H9 (cell line): ENCODE measurements around the gene SHROOM1. TPM values are rescaled to one million over a fixed set of nuclear protein-coding genes. Genes with fewer than 3 reads are reported as not detected.

Experiments
- DNase-seq: peaks from one replicate; pipeline ENCODE4 v3.0.0-alpha.2; 2017
- H2AFZ ChIP-seq: one replicate; pipeline ENCODE4 v1.6.1; 2013; ENCODE audit warnings: mild to moderate bottlenecking, low read length, control low read depth, moderate library complexity
- H2AK5ac ChIP-seq: 2 replicates; pipeline ENCODE4 v1.6.1; 2013; ENCODE audit warnings: low read length, control low read depth, mixed read lengths; ENCODE audit not compliant: insufficient read length
- H2BK120ac ChIP-seq: one replicate; pipeline ENCODE4 v1.6.1; 2013; ENCODE audit warnings: low read depth, mild to moderate bottlenecking, low read length, control low read depth, inconsistent platforms; ENCODE audit not compliant: poor library complexity, severe bottlenecking
- H2BK12ac ChIP-seq: 2 replicates; pipeline ENCODE4 v1.6.1; 2013; ENCODE audit warnings: low read length, control low read depth, mixed read lengths, low read depth; ENCODE audit not compliant: insufficient read length
- H2BK15ac ChIP-seq: 2 replicates; pipeline ENCODE4 v1.6.1; 2013; ENCODE audit warnings: low read depth, low read length, control low read depth
- H2BK20ac ChIP-seq: one replicate; pipeline ENCODE4 v1.6.1; 2013; ENCODE audit warnings: low read depth, mild to moderate bottlenecking, low read length, control low read depth, inconsistent platforms; ENCODE audit not compliant: poor library complexity, severe bottlenecking
- H2BK5ac ChIP-seq: 2 replicates; pipeline ENCODE4 v1.6.1; 2013; ENCODE audit warnings: low read length, control low read depth, mixed read lengths; ENCODE audit not compliant: insufficient read length
- H3K14ac ChIP-seq: 2 replicates; pipeline ENCODE4 v1.6.1; 2013; ENCODE audit warnings: low read length, control low read depth; ENCODE audit not compliant: insufficient read depth
- H3K18ac ChIP-seq: 2 replicates; pipeline ENCODE4 v1.6.1; 2013; ENCODE audit warnings: low read depth, mild to moderate bottlenecking, mixed read lengths, low read length, control low read depth; ENCODE audit not compliant: insufficient read length
- H3K23ac ChIP-seq: 2 replicates; pipeline ENCODE4 v1.6.1; 2013; ENCODE audit warnings: low read length, control low read depth, mixed read lengths, low read depth; ENCODE audit not compliant: insufficient read length
- H3K23me2 ChIP-seq: 2 replicates; pipeline ENCODE4 v1.6.1; 2013; ENCODE audit warnings: low read depth, mild to moderate bottlenecking, mixed read lengths, low read length, control low read depth; ENCODE audit not compliant: insufficient read length, poor library complexity, severe bottlenecking
- H3K27ac ChIP-seq: 2 replicates; pipeline ENCODE4 v1.5.1; 2013; ENCODE audit warnings: low read length, control low read depth, mixed read lengths, low read depth; ENCODE audit not compliant: insufficient read length
- H3K27me3 ChIP-seq: 2 replicates; pipeline ENCODE4 v1.6.1; 2013; ENCODE audit warnings: low read length, control low read depth, inconsistent platforms; ENCODE audit not compliant: insufficient read depth
- H3K4ac ChIP-seq: 2 replicates; pipeline ENCODE4 v1.6.1; 2013; ENCODE audit warnings: low read depth, mild to moderate bottlenecking, control low read depth, inconsistent platforms, low read length, moderate library complexity
- H3K4me1 ChIP-seq: 2 replicates; pipeline ENCODE4 v1.6.1; 2013; ENCODE audit warnings: low read length, control low read depth, inconsistent platforms; ENCODE audit not compliant: insufficient read depth
- H3K4me2 ChIP-seq: 2 replicates; pipeline ENCODE4 v1.6.1; 2013; ENCODE audit warnings: low read length, control low read depth, mixed read lengths; ENCODE audit not compliant: insufficient read length, insufficient read depth
- H3K56ac ChIP-seq: 2 replicates; pipeline ENCODE4 v1.6.1; 2013; ENCODE audit warnings: low read depth, mild to moderate bottlenecking, mixed read lengths, low read length, control low read depth; ENCODE audit not compliant: insufficient read length
- H3K79me1 ChIP-seq: 2 replicates; pipeline ENCODE4 v1.6.1; 2013; ENCODE audit warnings: low read depth, mild to moderate bottlenecking, moderate library complexity, low read length, control low read depth, inconsistent platforms; ENCODE audit not compliant: insufficient read depth, poor library complexity, severe bottlenecking
- H3K79me2 ChIP-seq: 2 replicates; pipeline ENCODE4 v1.6.1; 2013; ENCODE audit warnings: low read length, control low read depth, inconsistent platforms; ENCODE audit not compliant: insufficient read depth
- H3K9ac ChIP-seq: 2 replicates; pipeline ENCODE4 v1.6.1; 2013; ENCODE audit warnings: low read length, control low read depth, mixed read lengths; ENCODE audit not compliant: insufficient read length; ENCODE audit errors: extremely low read depth
- H3K9me3 ChIP-seq: one replicate; pipeline ENCODE4 v1.6.1; 2013; ENCODE audit warnings: low read depth, low read length, inconsistent platforms; ENCODE audit not compliant: control insufficient read depth
- H3T11ph ChIP-seq: one replicate; pipeline ENCODE4 v1.6.1; 2013; ENCODE audit warnings: mild to moderate bottlenecking, low read length, control low read depth, inconsistent platforms
- H4K20me1 ChIP-seq: one replicate; pipeline ENCODE4 v1.6.1; 2013; ENCODE audit not compliant: control insufficient read depth, insufficient read length, insufficient read depth
- H4K5ac ChIP-seq: 2 replicates; pipeline ENCODE4 v1.6.1; 2013; ENCODE audit warnings: low read depth, mild to moderate bottlenecking, mixed read lengths, low read length, control low read depth; ENCODE audit not compliant: insufficient read length
- H4K8ac ChIP-seq: replicated peaks from 2 replicates; pipeline ENCODE4 v1.6.1; 2013; ENCODE audit warnings: low read length, control low read depth, mixed read lengths, low read depth; ENCODE audit not compliant: insufficient read length
- H4K91ac ChIP-seq: 2 replicates; pipeline ENCODE4 v1.6.1; 2013; ENCODE audit warnings: low read depth, mild to moderate bottlenecking, moderate library complexity, mixed read lengths, low read length, control low read depth; ENCODE audit not compliant: insufficient read length
- H3K27ac Mint-ChIP-seq, 3 experiments: 2 replicates in 2 of 3; 3 replicates in 1 of 3; pipeline ENCODE4 v1.8.0; 2020 to 2021; ENCODE audit warnings: mixed read lengths in 3 of 3, mild to moderate bottlenecking in 1 of 3, moderate library complexity in 1 of 3
- H3K27me3 Mint-ChIP-seq: 2 replicates; pipeline ENCODE4 v1.8.0; 2021; ENCODE audit warnings: low read depth, mild to moderate bottlenecking, moderate library complexity, mixed read lengths
- H3K36me3 Mint-ChIP-seq, 3 experiments: 2 replicates in 2 of 3; 3 replicates in 1 of 3; pipeline ENCODE4 v1.8.0; 2020 to 2021; ENCODE audit warnings: low read depth in 3 of 3, mixed read lengths in 3 of 3; ENCODE audit not compliant: insufficient read depth in 1 of 3
- H3K4me1 Mint-ChIP-seq, 2 experiments: 2 replicates each; pipeline ENCODE4 v1.8.0; 2020; ENCODE audit warnings: mixed read lengths in 2 of 2
- H3K4me3 Mint-ChIP-seq, 2 experiments: 2 replicates in 1 of 2; 3 replicates in 1 of 2; pipeline ENCODE4 v1.8.0; 2020 to 2021; ENCODE audit warnings: mild to moderate bottlenecking in 2 of 2, mixed read lengths in 2 of 2, moderate library complexity in 1 of 2
- H3K9me3 Mint-ChIP-seq, 2 experiments: 2 replicates in 1 of 2; 3 replicates in 1 of 2; pipeline ENCODE4 v1.8.0; 2020; ENCODE audit warnings: mild to moderate bottlenecking in 2 of 2, mixed read lengths in 2 of 2, moderate library complexity in 1 of 2
- WGBS: extraction: QIAGEN DNeasy Blood & Tissue Kit; methylation state at CpG from one replicate; pipeline ENCODE4 v1.1.7; 2013; ENCODE audit warnings: missing lambda C conversion rate, low lambda C conversion rate, mixed read lengths; ENCODE audit not compliant: insufficient read length; ENCODE audit errors: extremely low coverage; 5-methylcytosine and 5-hydroxymethylcytosine counted together
- total RNA-seq: library from RNA; stranded (reverse); gene quantifications from 2 replicates; pipeline ENCODE4 v1.2.1, GENCODE V29; 2021
- TF ChIP-seq, protein P1 (sequence below): fragments of 200-600 bp; sonication (generic); conservative IDR thresholded peaks from 3 replicates; pipeline ENCODE4 v1.8.0; 2021; ENCODE audit warnings: antibody characterized with exemption, mild to moderate bottlenecking

The SHROOM1 gene
- total RNA-seq, 1 experiment from 2014 or later: 7.0 TPM

DNA sequence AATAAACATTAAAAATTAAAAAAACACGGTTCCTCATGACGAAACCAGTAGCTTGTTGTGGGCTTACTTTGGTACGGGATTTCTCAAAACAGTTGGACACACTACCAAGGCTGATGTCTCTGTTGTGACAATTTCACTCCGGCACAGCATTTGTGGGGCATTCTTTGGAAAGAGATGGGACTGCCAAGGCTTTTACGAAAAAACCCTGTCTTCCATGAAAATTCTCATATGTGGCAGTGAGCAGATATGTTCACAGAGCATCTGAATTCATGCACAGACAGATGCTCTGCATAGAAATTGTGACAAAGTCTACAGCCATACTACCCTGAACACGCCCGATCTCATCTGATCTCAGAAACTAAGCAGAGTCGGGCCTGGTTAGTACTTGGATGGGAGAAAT lies 17.8 kb upstream of the SHROOM1 start:
- no peaks in the 10 kb centered on the region for H3K79me2 ChIP-seq
- H3K27me3 ChIP-seq: no peaks in the 10 kb centered on the region
- H4K91ac ChIP-seq: no peak overlapping the region
- H2BK12ac ChIP-seq: no peak overlapping the region
- no peaks in the 10 kb centered on the region for H3K4me1 ChIP-seq
- Mint-ChIP-seq H3K9me3 (no peaks in the 10 kb centered on the region), H3K4me3 (no peak overlapping the region), H3K4me1 (no peaks in the 10 kb centered on the region; a peak in 1 of 4 replicates), H3K36me3 (no peaks in the 10 kb centered on the region), H3K27me3 (no peaks in the 10 kb centered on the region), H3K27ac (no peak overlapping the region)
- no peak overlapping the region for H3K4me2 ChIP-seq
- no peak overlapping the region for H3T11ph ChIP-seq
- H3K9ac ChIP-seq: no peak overlapping the region
- no peak overlapping the region for H3K27ac ChIP-seq
- no peak overlapping the region for H2BK20ac ChIP-seq
- no peak overlapping the region for H3K14ac ChIP-seq
- no peak overlapping the region for H2AFZ ChIP-seq
- TF ChIP-seq, protein P1, sequence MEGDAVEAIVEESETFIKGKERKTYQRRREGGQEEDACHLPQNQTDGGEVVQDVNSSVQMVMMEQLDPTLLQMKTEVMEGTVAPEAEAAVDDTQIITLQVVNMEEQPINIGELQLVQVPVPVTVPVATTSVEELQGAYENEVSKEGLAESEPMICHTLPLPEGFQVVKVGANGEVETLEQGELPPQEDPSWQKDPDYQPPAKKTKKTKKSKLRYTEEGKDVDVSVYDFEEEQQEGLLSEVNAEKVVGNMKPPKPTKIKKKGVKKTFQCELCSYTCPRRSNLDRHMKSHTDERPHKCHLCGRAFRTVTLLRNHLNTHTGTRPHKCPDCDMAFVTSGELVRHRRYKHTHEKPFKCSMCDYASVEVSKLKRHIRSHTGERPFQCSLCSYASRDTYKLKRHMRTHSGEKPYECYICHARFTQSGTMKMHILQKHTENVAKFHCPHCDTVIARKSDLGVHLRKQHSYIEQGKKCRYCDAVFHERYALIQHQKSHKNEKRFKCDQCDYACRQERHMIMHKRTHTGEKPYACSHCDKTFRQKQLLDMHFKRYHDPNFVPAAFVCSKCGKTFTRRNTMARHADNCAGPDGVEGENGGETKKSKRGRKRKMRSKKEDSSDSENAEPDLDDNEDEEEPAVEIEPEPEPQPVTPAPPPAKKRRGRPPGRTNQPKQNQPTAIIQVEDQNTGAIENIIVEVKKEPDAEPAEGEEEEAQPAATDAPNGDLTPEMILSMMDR: no peak
- no peak overlapping the region for H3K18ac ChIP-seq
- no peaks in the 10 kb centered on the region for H3K23me2 ChIP-seq
- H3K56ac ChIP-seq: no peak overlapping the region
- no peaks in the 10 kb centered on the region for H4K20me1 ChIP-seq
- H3K79me1 ChIP-seq: no peaks in the 10 kb centered on the region
- H4K5ac ChIP-seq: no peak overlapping the region
- H2BK15ac ChIP-seq: no peak overlapping the region
- no peak for DNase-seq
- no peak overlapping the region for H4K8ac ChIP-seq
- WGBS: no CpG with 5 or more reads among the region's 8 CpGs
- H3K9me3 ChIP-seq: no peaks in the 10 kb centered on the region
- H3K23ac ChIP-seq: no peak overlapping the region
- H2BK120ac ChIP-seq: no peak overlapping the region
- H3K4ac ChIP-seq: no peak overlapping the region
- no peak overlapping the region for H2BK5ac ChIP-seq
- no peak overlapping the region for H2AK5ac ChIP-seq
